ENCODE data around the gene MAFG.

DNA sequence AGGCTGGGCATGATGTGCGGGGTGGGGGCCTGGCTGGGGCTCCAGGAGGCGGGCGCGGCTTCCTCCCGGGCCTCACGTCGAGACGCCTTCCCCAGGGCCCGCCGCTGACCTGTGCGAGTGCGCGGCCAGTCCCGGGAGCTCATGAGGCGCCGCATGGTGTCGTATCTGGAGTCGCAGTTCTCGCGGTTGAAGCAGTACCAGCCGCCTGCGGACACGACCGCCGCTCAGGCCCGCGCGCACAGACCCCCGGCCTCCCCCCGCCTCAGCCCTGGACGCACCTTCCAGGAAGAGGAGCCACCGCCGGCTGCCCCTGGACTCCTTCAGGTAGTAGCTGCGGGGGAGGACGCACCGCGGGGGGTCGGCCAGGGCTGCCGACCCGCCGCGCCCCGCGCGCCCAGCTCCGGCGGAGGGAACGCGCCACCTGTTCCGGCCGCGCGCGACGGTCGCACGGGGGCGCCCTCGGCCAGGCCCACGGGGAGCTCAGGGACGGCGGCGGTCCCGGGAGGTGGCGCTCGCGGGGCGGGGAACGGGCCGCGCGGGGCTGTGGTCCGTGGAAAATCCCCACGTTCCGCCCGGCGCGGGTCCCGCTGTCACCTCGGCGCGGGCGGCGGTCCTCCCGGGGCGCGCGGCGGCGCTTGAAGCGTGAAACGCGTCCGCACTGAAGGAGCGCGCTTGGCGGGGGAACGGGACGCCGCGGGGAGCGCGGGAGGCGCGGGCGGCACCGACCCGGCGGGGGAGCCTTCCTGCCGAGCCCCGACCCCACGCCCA lies 32.0 kb upstream of the MAFG start:
- TF ChIP-seq, protein P1, sequence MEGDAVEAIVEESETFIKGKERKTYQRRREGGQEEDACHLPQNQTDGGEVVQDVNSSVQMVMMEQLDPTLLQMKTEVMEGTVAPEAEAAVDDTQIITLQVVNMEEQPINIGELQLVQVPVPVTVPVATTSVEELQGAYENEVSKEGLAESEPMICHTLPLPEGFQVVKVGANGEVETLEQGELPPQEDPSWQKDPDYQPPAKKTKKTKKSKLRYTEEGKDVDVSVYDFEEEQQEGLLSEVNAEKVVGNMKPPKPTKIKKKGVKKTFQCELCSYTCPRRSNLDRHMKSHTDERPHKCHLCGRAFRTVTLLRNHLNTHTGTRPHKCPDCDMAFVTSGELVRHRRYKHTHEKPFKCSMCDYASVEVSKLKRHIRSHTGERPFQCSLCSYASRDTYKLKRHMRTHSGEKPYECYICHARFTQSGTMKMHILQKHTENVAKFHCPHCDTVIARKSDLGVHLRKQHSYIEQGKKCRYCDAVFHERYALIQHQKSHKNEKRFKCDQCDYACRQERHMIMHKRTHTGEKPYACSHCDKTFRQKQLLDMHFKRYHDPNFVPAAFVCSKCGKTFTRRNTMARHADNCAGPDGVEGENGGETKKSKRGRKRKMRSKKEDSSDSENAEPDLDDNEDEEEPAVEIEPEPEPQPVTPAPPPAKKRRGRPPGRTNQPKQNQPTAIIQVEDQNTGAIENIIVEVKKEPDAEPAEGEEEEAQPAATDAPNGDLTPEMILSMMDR (IDR thresholded peaks at IDR 0.05; ENCODE audit: low read length) = peak; percentile 41
- no peak for TF ChIP-seq EZH2 (optimal IDR thresholded peaks at IDR 0.05; ENCODE audit: low read depth, low read length)

All from MM.1S (cell line).